Muscle of leg (tissue), 11 donors: ENCODE measurements around the gene SHISAL1. TPM values are rescaled to one million over a fixed set of nuclear protein-coding genes. Genes with fewer than 3 reads are reported as not detected.

Experiments
- DNase-seq: peaks from one replicate; pipeline ENCODE4 v3.0.0; 2013
- H3K27ac ChIP-seq: one replicate; pipeline ENCODE4 v1.5.1; 2013; ENCODE audit warnings: mild to moderate bottlenecking, low read length, control low read depth
- H3K27me3 ChIP-seq: one replicate; pipeline ENCODE4 v1.6.1; 2013; ENCODE audit warnings: low read length; ENCODE audit not compliant: control insufficient read depth, insufficient read depth
- H3K36me3 ChIP-seq: one replicate; pipeline ENCODE4 v1.6.1; 2013; ENCODE audit warnings: low read length; ENCODE audit not compliant: control insufficient read depth, insufficient read depth
- H3K4me1 ChIP-seq: one replicate; pipeline ENCODE4 v1.6.1; 2013; ENCODE audit warnings: low read length; ENCODE audit not compliant: control insufficient read depth, insufficient read depth
- H3K4me3 ChIP-seq: one replicate; pipeline ENCODE4 v1.5.1; 2013; ENCODE audit warnings: low read length, control low read depth
- H3K9me3 ChIP-seq: replicated peaks from 2 replicates; pipeline ENCODE4 v1.6.1; 2013; ENCODE audit warnings: low read depth, low read length; ENCODE audit not compliant: control insufficient read depth
- WGBS: methylation state at CpG from one replicate; pipeline ENCODE4 v1.1.5; 2013; ENCODE audit warnings: missing lambda C conversion rate; ENCODE audit not compliant: insufficient coverage; 5-methylcytosine and 5-hydroxymethylcytosine counted together
- polyA plus RNA-seq, 8 donors: library from polyadenylated mRNA; unstranded; fragments of 120-200 nt; gene quantifications; one replicate each; pipeline versions ENCODE4 v1.2.1 to v1.2.3, GENCODE V29; 2013; ENCODE audit warnings: inconsistent platforms in 1 of 8, low replicate concordance in 1 of 8; ENCODE audit not compliant: insufficient read length in 8 of 8, insufficient read depth in 1 of 8
- total RNA-seq: library from RNA; stranded (reverse); fragments of 120-200 nt; gene quantifications from one replicate; pipeline ENCODE4 v1.2.4, GENCODE V29; 2013

The SHISAL1 gene
- total and polyA plus RNA-seq, 9 donors = 8.6 to 20.5 (median 12.6) TPM

DNA sequence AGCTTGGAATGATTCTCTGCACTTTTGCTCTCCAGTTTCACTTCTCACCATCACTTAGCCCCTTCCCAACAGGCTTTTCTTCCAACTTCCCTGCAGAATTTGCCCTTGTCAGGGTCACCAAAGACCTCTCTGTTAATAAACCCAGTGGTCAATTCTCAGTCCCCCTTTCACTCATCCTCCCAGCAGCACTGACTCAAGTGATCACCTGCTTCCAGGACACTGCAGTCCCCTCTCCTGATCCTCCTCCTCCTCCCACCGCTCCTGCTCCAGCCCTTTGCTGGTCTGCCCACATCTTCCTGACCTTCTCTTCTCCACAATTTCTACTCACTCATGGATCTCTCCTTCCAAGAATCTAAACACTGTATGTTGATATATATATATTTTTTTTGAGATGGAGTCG is 57.9 kb downstream of the SHISAL1 start:
- Histone ChIP-seq H3K27ac (no peak overlapping the region), H3K4me3 (no peak overlapping the region), H3K4me1 (no peaks in the 10 kb centered on the region), H3K9me3 (peaks cover 7% of the 10 kb centered on the region), H3K27me3 (peaks cover 2% of the 10 kb centered on the region), H3K36me3 (no peaks in the 10 kb centered on the region)
- no CpG with 5 or more reads among the region's 2 CpGs for WGBS
- DNase-seq = no peak

DNA sequence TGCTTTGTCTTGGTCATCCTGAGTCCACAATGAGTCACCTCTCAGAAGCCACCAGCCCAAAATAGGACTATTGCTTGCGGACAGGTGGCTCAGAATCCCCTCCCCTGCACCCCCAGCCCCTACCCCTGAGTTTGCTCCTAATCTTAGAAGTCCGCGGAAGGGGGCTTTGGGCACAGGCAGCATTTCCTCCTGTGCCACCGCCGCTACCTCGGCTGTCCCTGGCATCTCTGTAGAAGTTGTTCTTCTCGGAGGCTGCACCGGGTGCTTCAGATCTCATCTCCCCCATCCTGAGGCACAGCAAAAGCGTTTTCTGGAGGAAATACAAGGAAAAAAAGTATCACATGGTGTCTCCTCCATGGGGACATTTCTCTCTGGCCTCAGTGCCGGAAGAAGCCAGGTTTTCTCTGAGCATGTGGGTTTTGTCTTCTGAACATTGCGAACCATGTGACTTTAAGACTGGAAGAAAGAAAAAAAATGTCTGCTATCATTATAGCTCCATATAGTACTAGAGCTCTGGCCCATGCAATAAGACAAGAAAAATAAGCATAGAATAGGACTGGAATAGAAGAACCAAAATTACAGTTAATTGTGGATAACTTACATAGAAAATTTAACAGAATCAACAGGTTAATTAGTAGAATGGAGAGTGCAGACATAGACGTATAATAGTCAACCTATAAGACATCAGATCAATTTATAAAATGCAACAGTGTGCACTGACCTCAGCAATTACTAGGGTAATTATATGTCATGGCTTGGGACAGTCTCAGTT is 63.2 kb downstream of the SHISAL1 start:
- H3K4me3 ChIP-seq = no peak overlapping the region
- no peaks in the 10 kb centered on the region for H3K27me3 ChIP-seq
- DNase-seq = no peak
- H3K36me3 ChIP-seq = no peaks in the 10 kb centered on the region
- WGBS = 90% methylated on average over 2 of the region's 12 CpGs
- H3K27ac ChIP-seq = no peak overlapping the region
- peaks cover 11% of the 10 kb centered on the region for H3K9me3 ChIP-seq
- no peaks in the 10 kb centered on the region for H3K4me1 ChIP-seq

DNA sequence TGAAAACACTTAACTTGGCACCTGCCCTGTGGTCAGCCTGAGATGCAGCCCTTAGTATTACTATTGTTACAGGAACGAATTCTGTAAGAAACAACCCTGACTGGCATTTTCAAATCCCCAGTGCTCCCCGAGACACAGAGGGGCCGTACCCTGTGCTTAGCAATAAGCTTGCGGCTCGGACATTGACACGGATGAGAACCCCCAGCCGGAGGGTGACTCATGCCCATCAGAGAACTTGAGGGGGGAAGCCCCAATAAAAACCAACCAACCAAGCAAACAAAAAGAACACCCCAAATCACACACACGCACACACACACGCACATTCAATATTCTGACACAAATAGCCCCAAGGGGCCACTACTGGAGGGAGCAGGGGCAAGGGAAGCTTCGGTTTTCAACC is 63.8 kb downstream of the SHISAL1 start:
- Histone ChIP-seq H3K9me3 (peaks cover 11% of the 10 kb centered on the region), H3K4me3 (no peak overlapping the region), H3K36me3 (no peaks in the 10 kb centered on the region), H3K4me1 (no peaks in the 10 kb centered on the region), H3K27ac (no peak overlapping the region), H3K27me3 (peaks cover 3% of the 10 kb centered on the region)
- 92% methylated on average over 4 of the region's 10 CpGs for WGBS
- no peak for DNase-seq

DNA sequence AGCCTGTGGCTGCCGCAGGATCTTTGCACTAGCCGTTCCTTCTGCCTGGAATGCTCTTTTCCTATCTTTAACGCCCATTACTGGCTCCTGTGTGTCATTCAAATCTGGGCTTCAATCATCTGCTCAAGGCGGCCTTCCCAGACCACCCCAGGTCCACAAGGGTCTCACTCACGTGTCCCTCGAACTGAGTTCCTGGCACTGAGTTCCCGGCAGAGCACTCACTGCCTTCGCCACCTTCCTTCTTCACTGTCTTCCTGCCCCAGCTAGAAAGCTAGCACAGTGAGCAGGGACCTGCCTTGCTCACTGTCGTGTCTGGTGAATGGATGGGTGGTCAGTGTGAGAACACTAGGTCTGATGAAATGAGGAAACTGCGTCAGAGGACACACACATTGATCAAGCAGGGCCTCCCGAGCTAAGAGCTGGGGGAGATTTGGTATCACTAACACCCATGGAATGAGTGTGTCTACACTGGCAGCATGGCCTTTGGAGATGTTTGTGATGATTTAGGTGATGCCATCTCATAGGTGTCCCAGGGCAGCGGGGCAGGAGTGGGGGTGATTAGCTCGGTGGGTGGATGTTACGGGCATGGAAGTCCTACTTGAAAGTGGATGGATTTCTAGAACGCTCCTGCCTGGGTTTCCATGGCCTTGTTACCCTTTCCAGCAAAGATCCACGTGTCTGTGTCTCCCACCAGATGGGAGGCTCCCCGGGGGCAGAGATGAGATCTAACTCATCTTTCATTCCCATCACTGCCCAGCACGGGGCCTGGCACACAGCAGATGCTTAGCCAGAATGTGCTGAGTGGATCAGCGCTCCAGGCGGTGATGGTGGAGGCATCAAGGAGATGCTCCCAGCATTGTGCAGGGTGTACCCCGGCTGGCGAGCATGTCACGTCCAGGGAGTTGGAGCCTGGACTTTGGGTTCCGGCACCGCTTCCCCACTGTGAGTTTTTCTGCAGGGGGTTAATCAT is 64.5 kb downstream of the SHISAL1 start:
- Histone ChIP-seq H3K4me3 (no peak overlapping the region), H3K36me3 (no peaks in the 10 kb centered on the region), H3K27me3 (peaks cover 3% of the 10 kb centered on the region), H3K27ac (no peak overlapping the region), H3K4me1 (no peaks in the 10 kb centered on the region), H3K9me3 (peaks cover 11% of the 10 kb centered on the region)
- no peak for DNase-seq
- WGBS = 89% methylated on average over 19 of the region's 25 CpGs

DNA sequence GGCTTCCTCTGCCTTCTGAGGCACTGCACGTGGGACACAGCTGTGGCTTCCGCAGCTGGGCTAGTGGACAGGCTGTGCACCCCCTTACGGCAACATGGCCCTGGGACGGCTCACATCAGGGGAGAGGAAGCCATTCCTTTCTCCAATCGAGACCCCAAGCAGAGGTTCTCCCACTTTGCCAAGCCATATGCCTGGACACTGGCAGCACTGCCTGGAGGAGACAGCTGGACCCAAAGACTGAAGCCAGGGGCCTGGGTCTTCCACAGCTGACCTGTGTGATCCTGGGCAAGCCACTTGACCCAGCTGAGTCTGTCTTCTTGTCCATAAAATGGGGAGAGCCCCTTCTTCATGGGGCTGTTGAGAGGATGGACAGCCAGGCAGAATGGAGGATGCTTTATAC is 65.4 kb downstream of the SHISAL1 start:
- no peaks in the 10 kb centered on the region for H3K4me1 ChIP-seq
- 72% methylated on average over 5 of the region's 5 CpGs for WGBS
- H3K27me3 ChIP-seq = peaks cover 3% of the 10 kb centered on the region
- H3K9me3 ChIP-seq = peaks cover 11% of the 10 kb centered on the region
- no peak overlapping the region for H3K4me3 ChIP-seq
- H3K36me3 ChIP-seq = no peaks in the 10 kb centered on the region
- DNase-seq = no peak
- H3K27ac ChIP-seq = no peak overlapping the region

DNA sequence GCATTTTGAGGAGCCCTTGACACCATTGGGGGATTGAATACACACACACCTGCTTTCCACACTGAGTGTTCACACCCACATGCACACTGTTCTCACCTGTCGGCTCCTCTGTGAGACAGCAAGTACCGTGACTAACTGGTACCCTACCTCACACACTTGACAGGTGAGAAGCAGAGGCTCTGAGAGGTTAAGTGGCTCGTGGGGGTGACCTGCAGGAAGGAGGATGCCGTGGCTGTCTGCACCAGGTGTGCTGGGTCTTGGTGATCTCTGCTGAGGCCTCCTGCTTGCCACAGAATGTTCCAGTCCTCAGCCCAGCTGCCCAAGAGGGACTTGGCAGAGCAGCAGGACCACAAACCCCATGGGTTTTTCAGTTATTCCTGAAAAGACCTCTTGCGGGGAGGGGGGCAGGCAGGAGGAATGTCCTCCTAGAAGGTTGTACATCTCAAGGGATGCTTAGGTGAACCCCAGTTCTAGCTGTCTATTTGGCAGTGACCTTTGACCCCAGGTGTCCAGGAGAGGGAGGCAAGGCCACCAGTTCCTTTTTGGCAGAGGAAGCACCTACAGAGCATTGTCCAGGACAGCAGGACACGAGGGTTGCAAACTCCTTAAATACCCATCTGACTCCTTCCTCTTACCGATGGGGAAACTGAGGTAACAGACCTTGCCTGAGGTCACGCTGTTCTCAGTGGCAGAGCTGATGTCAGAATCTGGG is 66.0 kb downstream of the SHISAL1 start:
- no peak for DNase-seq
- no peak overlapping the region for H3K27ac ChIP-seq
- peaks cover 11% of the 10 kb centered on the region for H3K9me3 ChIP-seq
- WGBS = 86% methylated on average over 4 of the region's 8 CpGs
- H3K4me1 ChIP-seq = no peaks in the 10 kb centered on the region
- H3K27me3 ChIP-seq = peaks cover 3% of the 10 kb centered on the region
- H3K4me3 ChIP-seq = no peak overlapping the region
- no peaks in the 10 kb centered on the region for H3K36me3 ChIP-seq

DNA sequence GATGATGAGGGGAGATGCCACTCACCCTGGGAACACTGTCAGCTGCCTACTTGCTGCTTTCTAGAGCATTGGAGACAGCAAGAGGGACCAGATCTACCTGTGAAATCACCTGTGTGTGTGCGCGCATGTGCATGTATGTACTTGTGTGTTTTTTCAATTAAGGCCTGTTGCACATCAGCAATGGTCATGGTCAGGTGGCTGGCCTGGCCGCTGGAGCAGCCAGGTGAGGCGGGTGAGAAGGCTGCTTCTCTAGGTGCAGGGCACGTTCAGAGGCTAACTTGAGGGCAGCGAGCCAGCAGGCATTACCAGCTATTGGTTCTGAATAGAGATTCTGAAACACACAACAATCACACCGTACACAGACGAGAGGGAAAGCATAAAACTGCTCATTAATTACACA is 66.9 kb downstream of the SHISAL1 start:
- no peaks in the 10 kb centered on the region for H3K4me1 ChIP-seq
- no peak overlapping the region for H3K27ac ChIP-seq
- H3K36me3 ChIP-seq = no peaks in the 10 kb centered on the region
- no peak for DNase-seq
- peaks cover 10% of the 10 kb centered on the region for H3K9me3 ChIP-seq
- WGBS = 73% methylated on average over 3 of the region's 8 CpGs
- H3K4me3 ChIP-seq = no peak overlapping the region
- peaks cover 3% of the 10 kb centered on the region for H3K27me3 ChIP-seq

DNA sequence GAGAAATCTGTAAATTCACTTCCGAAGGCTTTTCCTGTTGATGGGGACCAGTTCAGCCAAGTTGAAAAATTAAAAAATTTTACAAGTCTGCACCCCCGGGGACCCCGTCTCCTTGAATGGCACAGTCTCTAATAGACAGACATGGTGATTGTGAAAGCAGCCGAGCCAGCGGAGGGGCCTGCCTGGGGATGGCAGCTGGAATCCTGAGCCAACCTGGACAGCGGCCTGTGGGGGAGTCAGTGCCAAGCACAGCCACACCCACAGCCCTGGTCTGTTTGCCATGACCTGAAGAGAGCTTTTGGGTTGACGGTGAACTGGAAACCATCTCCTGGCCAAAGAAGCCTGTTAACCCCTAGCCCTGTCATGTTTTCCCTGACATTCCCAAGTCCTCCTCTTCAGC is 67.3 kb downstream of the SHISAL1 start:
- Histone ChIP-seq H3K36me3 (no peaks in the 10 kb centered on the region), H3K27ac (no peak overlapping the region), H3K4me3 (no peak overlapping the region), H3K27me3 (peaks cover 3% of the 10 kb centered on the region), H3K9me3 (peaks cover 5% of the 10 kb centered on the region), H3K4me1 (no peaks in the 10 kb centered on the region)
- DNase-seq = no peak
- WGBS = 63% methylated on average over 7 of the region's 7 CpGs

DNA sequence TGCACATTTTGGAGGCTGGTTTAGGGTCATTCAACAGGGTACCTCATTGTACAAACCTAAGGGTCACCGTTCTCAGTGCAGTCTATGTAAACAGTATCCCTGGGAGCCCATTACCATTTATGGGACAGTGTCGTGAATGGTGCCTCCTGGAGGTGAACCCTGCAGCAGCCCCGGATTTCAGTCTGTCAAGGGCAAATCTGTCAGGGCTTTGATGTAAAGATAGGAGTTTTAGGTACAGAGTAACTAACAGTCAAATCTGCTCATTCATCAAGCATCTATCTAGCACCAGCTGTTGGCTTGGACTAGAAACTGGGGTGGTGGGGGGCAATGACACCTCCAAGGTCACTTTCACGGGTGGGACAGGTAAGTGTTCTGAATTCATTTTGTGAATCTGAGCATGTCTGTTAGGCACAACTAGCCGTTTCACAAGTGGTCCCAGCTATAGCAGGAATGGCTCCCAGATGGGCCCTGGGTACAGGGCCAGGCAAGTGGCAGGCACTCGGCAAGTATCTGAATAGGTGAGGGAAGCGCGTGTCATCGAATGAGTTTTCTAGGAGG is 68.4 kb downstream of the SHISAL1 start:
- no peaks in the 10 kb centered on the region for H3K4me1 ChIP-seq
- peaks cover under 1% of the 10 kb centered on the region for H3K9me3 ChIP-seq
- H3K4me3 ChIP-seq = no peak overlapping the region
- 85% methylated on average over 9 of the region's 9 CpGs for WGBS
- no peak for DNase-seq
- H3K27ac ChIP-seq = no peak overlapping the region
- peaks cover 3% of the 10 kb centered on the region for H3K27me3 ChIP-seq
- H3K36me3 ChIP-seq = no peaks in the 10 kb centered on the region
